Measurements from ENCODE around the gene B4GALT2. TPM values are rescaled to one million over a fixed set of nuclear protein-coding genes. Genes with fewer than 3 reads are reported as not detected.
A peak's percentile ranks its signal among the peaks of the same experiment; 100 is the strongest.

The B4GALT2 gene
- total RNA-seq, 1 experiment from 2014 or later, result 76.4 TPM

- Histone ChIP-seq H3K9me3 (ENCODE audit: low read depth, low read length, poor library complexity, severe bottlenecking) (no peaks in the 10 kb centered on the region), H3K4me1 (ENCODE audit: insufficient read depth, low read length, poor library complexity, severe bottlenecking) (peaks cover 11% of the 10 kb centered on the region), H3K27me3 (replicated peaks; ENCODE audit: insufficient read depth, low read depth, low read length, poor library complexity) (no peaks in the 10 kb centered on the region), H3K36me3 (ENCODE audit: insufficient read depth, low read length, poor library complexity, severe bottlenecking) (no peaks in the 10 kb centered on the region), H3K4me3 (ENCODE audit: low read depth, low read length, poor library complexity, severe bottlenecking) (peak overlapping the region; percentile 91), H3K27ac (ENCODE audit: low read depth, low read length, poor library complexity, severe bottlenecking) (peak overlapping the region; percentile 90)
- BruUV-seq (replicated peaks), result TSS peak; percentile 28
- DNase-seq (ENCODE audit: low spot score), result no peak
- ChIA-PET POLR2A (ENCODE audit: low non-redundant PET) (no interaction called here), CTCF (no interaction called here)
- TF ChIP-seq CTCF (conservative IDR thresholded peaks at IDR 0.05; ENCODE audit: low read depth, low read length), result no peak
- no peak for TF ChIP-seq EZH2 (IDR thresholded peaks at IDR 0.05; ENCODE audit: borderline replicate concordance, low read depth, low read length, poor library complexity, severe bottlenecking)
- intact Hi-C loops (cut with micrococcal nuclease; ENCODE audit: unreplicated experiment), result no loop called here
These were observed 50.4 kb downstream of the B4GALT2 start for GRCh38 chr1:44029260-44029910.

- peak; percentile 95 for DNase-seq (ENCODE audit: low spot score)
- Histone ChIP-seq H3K27me3 (replicated peaks; ENCODE audit: insufficient read depth, low read depth, low read length, poor library complexity) (no peaks in the 10 kb centered on the region), H3K4me3 (ENCODE audit: low read depth, low read length, poor library complexity, severe bottlenecking) (peak overlapping the region; percentile 91), H3K36me3 (ENCODE audit: insufficient read depth, low read length, poor library complexity, severe bottlenecking) (no peaks in the 10 kb centered on the region), H3K9me3 (ENCODE audit: low read depth, low read length, poor library complexity, severe bottlenecking) (no peaks in the 10 kb centered on the region), H3K4me1 (ENCODE audit: insufficient read depth, low read length, poor library complexity, severe bottlenecking) (peaks cover 11% of the 10 kb centered on the region), H3K27ac (ENCODE audit: low read depth, low read length, poor library complexity, severe bottlenecking) (peak overlapping the region; percentile 90)
- CTCF ChIA-PET, result interaction anchor here (0.6 to 0.8 kb wide), 2 partner anchors 12 to 266 kb away, joined by 3 read pairs; no protein-coding TSS in a partner anchor
- intact Hi-C loops (cut with micrococcal nuclease; ENCODE audit: unreplicated experiment), result no loop called here
- TF ChIP-seq EZH2 (IDR thresholded peaks at IDR 0.05; ENCODE audit: borderline replicate concordance, low read depth, low read length, poor library complexity, severe bottlenecking) (no peak), CTCF (conservative IDR thresholded peaks at IDR 0.05; ENCODE audit: low read depth, low read length) (no peak)
- no TSS peak for BruUV-seq (replicated peaks)
- POLR2A ChIA-PET (ENCODE audit: low non-redundant PET), result interaction anchor here (0.7 kb wide), 2 partner anchors 16 to 46 kb away, joined by 4 to 6 read pairs; no protein-coding TSS in a partner anchor
These were observed 51.0 kb downstream of the B4GALT2 start for GRCh38 chr1:44029911-44030604.

- BruUV-seq (replicated peaks), result no TSS peak
- ChIA-PET CTCF (interaction anchor here (0.6 to 1.2 kb wide), 4 partner anchors 11 to 267 kb away, joined by 3 to 4 read pairs (median 4); partner anchors contain the start of gene CCDC24), POLR2A (ENCODE audit: low non-redundant PET) (interaction anchor here (0.6 to 0.7 kb wide), 5 partner anchors 16 to 324 kb away, joined by 4 to 10 read pairs (median 9); no protein-coding TSS in a partner anchor)
- peak; percentile 51 for DNase-seq (ENCODE audit: low spot score)
- intact Hi-C loops (cut with micrococcal nuclease; ENCODE audit: unreplicated experiment), result no loop called here
- H3K4me3 ChIP-seq (ENCODE audit: low read depth, low read length, poor library complexity, severe bottlenecking), result peak overlapping the region; percentile 91
- TF ChIP-seq CTCF (conservative IDR thresholded peaks at IDR 0.05; ENCODE audit: low read depth, low read length) (no peak; the same call in 1 of the 2 replicates), EZH2 (IDR thresholded peaks at IDR 0.05; ENCODE audit: borderline replicate concordance, low read depth, low read length, poor library complexity, severe bottlenecking) (no peak)
- peaks cover 13% of the 10 kb centered on the region for H3K4me1 ChIP-seq (ENCODE audit: insufficient read depth, low read length, poor library complexity, severe bottlenecking)
- no peaks in the 10 kb centered on the region for H3K9me3 ChIP-seq (ENCODE audit: low read depth, low read length, poor library complexity, severe bottlenecking)
- no peaks in the 10 kb centered on the region for H3K36me3 ChIP-seq (ENCODE audit: insufficient read depth, low read length, poor library complexity, severe bottlenecking)
- no peaks in the 10 kb centered on the region for H3K27me3 ChIP-seq (replicated peaks; ENCODE audit: insufficient read depth, low read depth, low read length, poor library complexity)
- peak overlapping the region; percentile 90 for H3K27ac ChIP-seq (ENCODE audit: low read depth, low read length, poor library complexity, severe bottlenecking)
These were observed 51.7 kb downstream of the B4GALT2 start for GRCh38 chr1:44030605-44031251.
